GM23338 (cell line): ENCODE data around the gene MTHFD2.

Source experiments
- CREB1 ChIP-seq: fragments of 250-450 bp; sonication (Bioruptor Pico); IDR thresholded peaks from 2 replicates; pipeline ENCODE4 v1.5.0; 2020; ENCODE audit warnings: low read depth, mild to moderate bottlenecking, moderate library complexity
- CTCF ChIP-seq, 2 experiments: fragments of 200-600 bp in 1 of 2; sonication (generic) in 1 of 2; conservative IDR thresholded peaks; 2 replicates each; pipeline versions ENCODE4 v1.5.1 to v1.6.1; 2016 to 2017; ENCODE audit warnings: antibody characterized with exemption in 2 of 2, low read depth in 2 of 2, mild to moderate bottlenecking in 2 of 2, moderate library complexity in 1 of 2
- ETS1 ChIP-seq: IDR thresholded peaks from 2 replicates; pipeline ENCODE4 v1.6.1; 2016; ENCODE audit warnings: antibody characterized with exemption
- EZH2 ChIP-seq: fragments of 200-600 bp; sonication (generic); IDR thresholded peaks from one replicate; pipeline ENCODE4 v1.8.0; 2017; ENCODE audit warnings: antibody characterized with exemption, mild to moderate bottlenecking, low read depth; ENCODE audit not compliant: unreplicated experiment
- EZH2phosphoT487 ChIP-seq: fragments of 200-600 bp; sonication (generic); IDR thresholded peaks from one replicate; pipeline ENCODE4 v1.8.1; 2018; ENCODE audit warnings: antibody characterized with exemption; ENCODE audit not compliant: unreplicated experiment
- JUNB ChIP-seq: IDR thresholded peaks from one replicate; pipeline ENCODE4 v1.6.1; 2016; ENCODE audit warnings: antibody characterized with exemption; ENCODE audit not compliant: unreplicated experiment
- NANOG ChIP-seq: IDR thresholded peaks from 2 replicates; pipeline ENCODE4 v1.6.1; 2016; ENCODE audit warnings: antibody characterized with exemption, borderline replicate concordance
- POLR2AphosphoS5 ChIP-seq: IDR thresholded peaks from 2 replicates; pipeline ENCODE4 v1.6.1; 2016; ENCODE audit warnings: antibody characterized with exemption, low read depth
- REST ChIP-seq: IDR thresholded peaks from one replicate; pipeline ENCODE4 v1.6.1; 2018; ENCODE audit warnings: antibody characterized with exemption; ENCODE audit not compliant: unreplicated experiment
- STAT1 ChIP-seq: IDR thresholded peaks from one replicate; pipeline ENCODE4 v1.6.1; 2016; ENCODE audit warnings: antibody characterized with exemption; ENCODE audit not compliant: unreplicated experiment
- ZNF114 ChIP-seq: fragments of 250-450 bp; sonication (Bioruptor Pico); IDR thresholded peaks from 2 replicates; pipeline ENCODE4 v1.5.0; 2020; ENCODE audit warnings: mild to moderate bottlenecking, moderate library complexity
- ZNF331 ChIP-seq: fragments of 250-450 bp; sonication (Bioruptor Pico); IDR thresholded peaks from 2 replicates; pipeline ENCODE4 v1.5.0; 2020; ENCODE audit warnings: low read depth, mild to moderate bottlenecking, moderate library complexity
- TF ChIP-seq, protein P1 (sequence below): fragments of 250-450 bp; sonication (Bioruptor Pico); IDR thresholded peaks from 2 replicates; pipeline ENCODE4 v1.5.0; 2020; ENCODE audit warnings: mild to moderate bottlenecking, moderate library complexity

GRCh38 chr2:74188696-74189095 is 9.7 kb upstream of the MTHFD2 start:
- TF ChIP-seq CTCF (conservative IDR thresholded peaks at IDR 0.05; ENCODE audit: low read depth in 2 of 2) (no peak), EZH2 (no peak), CREB1 (CRISPR knock-in tag) (no peak), POLR2AphosphoS5 (no peak), STAT1 (no peak), ZNF114 (CRISPR knock-in tag) (no peak), EZH2phosphoT487 (no peak), REST (no peak), JUNB (no peak), NANOG (no peak), ETS1 (no peak), ZNF331 (CRISPR knock-in tag) (no peak)
- TF ChIP-seq, protein P1, sequence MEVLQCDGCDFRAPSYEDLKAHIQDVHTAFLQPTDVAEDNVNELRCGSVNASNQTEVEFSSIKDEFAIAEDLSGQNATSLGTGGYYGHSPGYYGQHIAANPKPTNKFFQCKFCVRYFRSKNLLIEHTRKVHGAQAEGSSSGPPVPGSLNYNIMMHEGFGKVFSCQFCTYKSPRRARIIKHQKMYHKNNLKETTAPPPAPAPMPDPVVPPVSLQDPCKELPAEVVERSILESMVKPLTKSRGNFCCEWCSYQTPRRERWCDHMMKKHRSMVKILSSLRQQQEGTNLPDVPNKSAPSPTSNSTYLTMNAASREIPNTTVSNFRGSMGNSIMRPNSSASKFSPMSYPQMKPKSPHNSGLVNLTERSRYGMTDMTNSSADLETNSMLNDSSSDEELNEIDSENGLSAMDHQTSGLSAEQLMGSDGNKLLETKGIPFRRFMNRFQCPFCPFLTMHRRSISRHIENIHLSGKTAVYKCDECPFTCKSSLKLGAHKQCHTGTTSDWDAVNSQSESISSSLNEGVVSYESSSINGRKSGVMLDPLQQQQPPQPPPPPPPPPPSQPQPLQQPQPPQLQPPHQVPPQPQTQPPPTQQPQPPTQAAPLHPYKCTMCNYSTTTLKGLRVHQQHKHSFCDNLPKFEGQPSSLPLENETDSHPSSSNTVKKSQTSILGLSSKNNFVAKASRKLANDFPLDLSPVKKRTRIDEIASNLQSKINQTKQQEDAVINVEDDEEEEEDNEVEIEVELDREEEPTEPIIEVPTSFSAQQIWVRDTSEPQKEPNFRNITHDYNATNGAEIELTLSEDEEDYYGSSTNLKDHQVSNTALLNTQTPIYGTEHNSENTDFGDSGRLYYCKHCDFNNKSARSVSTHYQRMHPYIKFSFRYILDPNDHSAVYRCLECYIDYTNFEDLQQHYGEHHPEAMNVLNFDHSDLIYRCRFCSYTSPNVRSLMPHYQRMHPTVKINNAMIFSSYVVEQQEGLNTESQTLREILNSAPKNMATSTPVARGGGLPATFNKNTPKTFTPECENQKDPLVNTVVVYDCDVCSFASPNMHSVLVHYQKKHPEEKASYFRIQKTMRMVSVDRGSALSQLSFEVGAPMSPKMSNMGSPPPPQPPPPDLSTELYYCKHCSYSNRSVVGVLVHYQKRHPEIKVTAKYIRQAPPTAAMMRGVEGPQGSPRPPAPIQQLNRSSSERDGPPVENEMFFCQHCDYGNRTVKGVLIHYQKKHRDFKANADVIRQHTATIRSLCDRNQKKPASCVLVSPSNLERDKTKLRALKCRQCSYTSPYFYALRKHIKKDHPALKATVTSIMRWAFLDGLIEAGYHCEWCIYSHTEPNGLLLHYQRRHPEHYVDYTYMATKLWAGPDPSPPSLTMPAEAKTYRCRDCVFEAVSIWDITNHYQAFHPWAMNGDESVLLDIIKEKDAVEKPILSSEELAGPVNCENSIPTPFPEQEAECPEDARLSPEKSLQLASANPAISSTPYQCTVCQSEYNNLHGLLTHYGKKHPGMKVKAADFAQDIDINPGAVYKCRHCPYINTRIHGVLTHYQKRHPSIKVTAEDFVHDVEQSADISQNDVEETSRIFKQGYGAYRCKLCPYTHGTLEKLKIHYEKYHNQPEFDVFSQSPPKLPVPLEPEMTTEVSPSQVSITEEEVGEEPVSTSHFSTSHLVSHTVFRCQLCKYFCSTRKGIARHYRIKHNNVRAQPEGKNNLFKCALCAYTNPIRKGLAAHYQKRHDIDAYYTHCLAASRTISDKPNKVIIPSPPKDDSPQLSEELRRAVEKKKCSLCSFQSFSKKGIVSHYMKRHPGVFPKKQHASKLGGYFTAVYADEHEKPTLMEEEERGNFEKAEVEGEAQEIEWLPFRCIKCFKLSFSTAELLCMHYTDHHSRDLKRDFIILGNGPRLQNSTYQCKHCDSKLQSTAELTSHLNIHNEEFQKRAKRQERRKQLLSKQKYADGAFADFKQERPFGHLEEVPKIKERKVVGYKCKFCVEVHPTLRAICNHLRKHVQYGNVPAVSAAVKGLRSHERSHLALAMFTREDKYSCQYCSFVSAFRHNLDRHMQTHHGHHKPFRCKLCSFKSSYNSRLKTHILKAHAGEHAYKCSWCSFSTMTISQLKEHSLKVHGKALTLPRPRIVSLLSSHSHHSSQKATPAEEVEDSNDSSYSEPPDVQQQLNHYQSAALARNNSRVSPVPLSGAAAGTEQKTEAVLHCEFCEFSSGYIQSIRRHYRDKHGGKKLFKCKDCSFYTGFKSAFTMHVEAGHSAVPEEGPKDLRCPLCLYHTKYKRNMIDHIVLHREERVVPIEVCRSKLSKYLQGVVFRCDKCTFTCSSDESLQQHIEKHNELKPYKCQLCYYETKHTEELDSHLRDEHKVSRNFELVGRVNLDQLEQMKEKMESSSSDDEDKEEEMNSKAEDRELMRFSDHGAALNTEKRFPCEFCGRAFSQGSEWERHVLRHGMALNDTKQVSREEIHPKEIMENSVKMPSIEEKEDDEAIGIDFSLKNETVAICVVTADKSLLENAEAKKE (CRISPR knock-in tag), result no peak
